Lung (tissue), 16 donors: ENCODE measurements around the gene SUZ12. TPM values are rescaled to one million over a fixed set of nuclear protein-coding genes. Genes with fewer than 3 reads are reported as not detected.
A peak's percentile ranks its signal among the peaks of the same experiment; 100 is the strongest.
"Not testable (repeated sequence)": the region's sequence is repeated elsewhere in the genome, so short reads cannot be mapped to it uniquely, and the experiment has no call there.

Experiments used
- ATAC-seq: fragments of 200-7000 bp; cut with Tn5 transposase; one replicate; pipeline ENCODE4 v1.9.1; 2020; ENCODE audit warnings: moderate number of reproducible peaks; ENCODE audit not compliant: insufficient read depth, low FRiP score
- DNase-seq, 3 donors: peaks; one replicate each; pipeline ENCODE4 v3.0.0-alpha.2; 2013 to 2017
- H3K27ac ChIP-seq, 2 donors: one replicate each; pipeline ENCODE4 v1.5.1; 2013; ENCODE audit warnings: mild to moderate bottlenecking in 2 of 2, moderate library complexity in 2 of 2, control low read depth in 1 of 2, inconsistent platforms in 1 of 2, low read depth in 1 of 2, low read length in 1 of 2
- H3K27me3 ChIP-seq, 3 donors: one replicate each; pipeline ENCODE4 v1.5.1; 2013; ENCODE audit warnings: low read length in 2 of 3; ENCODE audit not compliant: control insufficient read depth in 3 of 3, insufficient read depth in 3 of 3
- H3K36me3 ChIP-seq, 4 donors: one replicate each; pipeline ENCODE4 v1.5.1; 2013; ENCODE audit warnings: low read length in 4 of 4, mild to moderate bottlenecking in 1 of 4, moderate library complexity in 1 of 4; ENCODE audit not compliant: control insufficient read depth in 4 of 4, insufficient read depth in 4 of 4
- H3K4me1 ChIP-seq, 5 donors: one replicate each; pipeline ENCODE4 v1.5.1; 2013; ENCODE audit warnings: low read length in 5 of 5, mild to moderate bottlenecking in 2 of 5, moderate library complexity in 1 of 5; ENCODE audit not compliant: control insufficient read depth in 5 of 5, insufficient read depth in 5 of 5
- H3K4me3 ChIP-seq: one replicate; pipeline ENCODE4 v1.5.1; 2013; ENCODE audit warnings: mild to moderate bottlenecking, control low read depth, moderate library complexity
- H3K9ac ChIP-seq, 2 donors: one replicate each; pipeline ENCODE4 v1.5.1; 2013; ENCODE audit warnings: low read length in 2 of 2, control low read depth in 1 of 2; ENCODE audit not compliant: insufficient read depth in 1 of 2
- H3K9me3 ChIP-seq, 4 donors: one replicate each; pipeline ENCODE4 v1.5.1; 2013; ENCODE audit warnings: low read length in 3 of 4, mild to moderate bottlenecking in 1 of 4, moderate library complexity in 1 of 4; ENCODE audit not compliant: control insufficient read depth in 4 of 4, insufficient read depth in 3 of 4
- CTCF ChIP-seq: IDR thresholded peaks from 2 replicates; pipeline ENCODE4 v1.5.1; 2012; ENCODE audit warnings: mild to moderate bottlenecking; ENCODE audit errors: control extremely low read depth, extremely low read depth
- WGBS, 2 donors: extraction: QIAGEN DNeasy Blood & Tissue Kit; methylation state at CpG; one replicate each; pipeline ENCODE4 v1.1.7; 2013; 5-methylcytosine and 5-hydroxymethylcytosine counted together
- long read RNA-seq, 5 donors: transcript quantifications; one replicate each; lab custom pipeline, GENCODE V29; 2026
- polyA plus RNA-seq, 2 donors: library from polyadenylated mRNA; stranded (reverse); fragments of 200-250 nt; gene quantifications; one replicate each; pipeline ENCODE4 v1.2.1, GENCODE V29; 2013
- total RNA-seq, 2 donors: library from RNA; depleted of rRNA in 1 of 2; stranded (reverse); fragments of >200 nt in 1 of 2; gene quantifications; one replicate each; pipeline ENCODE4 v1.2.1, GENCODE V29; 2014 to 2021
- donor health status: control.
- donor health status: control.
- donor health status: Bipolar disorder and iron deficiency.
- donor health status: healthy.
- donor health status: DM: yes; HTN: yes; CAD: no.

Gene SUZ12
- 10 to 100 TPM; 17.4 to 44.7 TPM for total RNA-seq
- polyA plus RNA-seq, result 10 to 100 TPM; 11.6 to 15.1 TPM
- long read RNA-seq, donor 1, full-length matches to known transcripts, result 17 of 17 reads
- long read RNA-seq, donor 1, partial matches to known transcripts, result 0 of 17 reads
- long read RNA-seq, donor 1, other reads (novel, unspliced or antisense), result 0 of 17 reads
- long read RNA-seq, donor 2, partial matches to known transcripts, result 0 of 1 reads
- long read RNA-seq, donor 2, other reads (novel, unspliced or antisense), result 0 of 1 reads
- long read RNA-seq, donor 3, full-length matches to known transcripts, result 3 of 3 reads
- long read RNA-seq, donor 3, partial matches to known transcripts, result 0 of 3 reads
- long read RNA-seq, donor 3, other reads (novel, unspliced or antisense), result 0 of 3 reads
- long read RNA-seq, donor 4, partial matches to known transcripts, result 6 of 6 reads
- long read RNA-seq, donor 4, other reads (novel, unspliced or antisense), result 0 of 6 reads
- long read RNA-seq, donor 5, full-length matches to known transcripts, result 10 of 22 reads
- long read RNA-seq, donor 5, partial matches to known transcripts, result 12 of 22 reads
- long read RNA-seq, donor 5, other reads (novel, unspliced or antisense), result 0 of 22 reads

GRCh38 chr17:31936615-31937609 lies at the start of gene SUZ12:
Gene SUZ12, plus strand, starts transcription at chr17:31937007. Its CDS starts 240 bp downstream, at chr17:31937247.
- Histone ChIP-seq H3K9ac (peak within 1 kb of the TSS in 1 of 2 donors; percentile 70), H3K4me3 (peak within 1 kb of the TSS; percentile 63), H3K27ac (peak within 1 kb of the TSS; percentile 88 to 93)
- DNase-seq (peak; percentile 92 to 97 (median 95)), ATAC-seq (peak; percentile 100)
- not testable (repeated sequence) for H3K36me3 ChIP-seq, H3K4me1 ChIP-seq, H3K27me3 ChIP-seq, H3K9me3 ChIP-seq
- 0 to 1% methylated on average over 59 to 91 of the region's 93 CpGs for WGBS, 2 donors

- 31 to 72% methylated on average over 4 of the region's 4 CpGs for WGBS, 2 donors
- Histone ChIP-seq H3K4me1 (no peaks in the 10 kb centered on the region), H3K27ac (no peak overlapping the region), H3K36me3 (peaks cover 18 to 42% (median 32%) of the 10 kb centered on the region in 4 donors), H3K9me3 (no peaks in the 10 kb centered on the region), H3K27me3 (no peaks in the 10 kb centered on the region), H3K9ac (no peak overlapping the region), H3K4me3 (no peak overlapping the region)
- no peak for TF ChIP-seq CTCF
- ATAC-seq (no peak), DNase-seq (peak in 1 of 3 donors; percentile 6)
Observed at GRCh38 chr17:31888124-31888523, 48.7 kb upstream of the SUZ12 start.

GRCh38 chr17:31900877-31901276 lies 35.9 kb upstream of the SUZ12 start:
- DNase-seq, result no peak
- Histone ChIP-seq H3K9ac (peak overlapping the region; percentile 38 to 73), H3K4me3 (peak overlapping the region; percentile 83), H3K36me3 (peaks cover 7 to 20% (median 14%) of the 10 kb centered on the region in 4 donors), H3K9me3 (no peaks in the 10 kb centered on the region), H3K27ac (peak overlapping the region; percentile 13 to 81), H3K27me3 (no peaks in the 10 kb centered on the region), H3K4me1 (peaks cover 0 to 6% (median 4%) of the 10 kb centered on the region in 5 donors)
- no peak for TF ChIP-seq CTCF
- ATAC-seq, result no peak
- WGBS, 2 donors, result 11 to 13% methylated on average over 5 of the region's 5 CpGs
